Activated CD4-positive, alpha-beta T cell treated with anti-CD3 and anti-CD28 coated beads for 48 hours (primary cell): ENCODE results near the gene KTN1.

Experiments
- DNase-seq: peaks from one replicate; pipeline ENCODE4 v3.0.0-alpha.2; 2020

The KTN1 gene

GRCh38 chr14:55610713-55611370 lies 30.8 kb downstream of the KTN1 start:
- no peak for DNase-seq

- DNase-seq = no peak
Measured at GRCh38 chr14:55611859-55612258, 31.9 kb downstream of the KTN1 start.

GRCh38 chr14:55614304-55614703 lies 34.3 kb downstream of the KTN1 start:
- DNase-seq = no peak

- no peak for DNase-seq
Measured at GRCh38 chr14:55620277-55620676, 40.3 kb downstream of the KTN1 start.

DNA sequence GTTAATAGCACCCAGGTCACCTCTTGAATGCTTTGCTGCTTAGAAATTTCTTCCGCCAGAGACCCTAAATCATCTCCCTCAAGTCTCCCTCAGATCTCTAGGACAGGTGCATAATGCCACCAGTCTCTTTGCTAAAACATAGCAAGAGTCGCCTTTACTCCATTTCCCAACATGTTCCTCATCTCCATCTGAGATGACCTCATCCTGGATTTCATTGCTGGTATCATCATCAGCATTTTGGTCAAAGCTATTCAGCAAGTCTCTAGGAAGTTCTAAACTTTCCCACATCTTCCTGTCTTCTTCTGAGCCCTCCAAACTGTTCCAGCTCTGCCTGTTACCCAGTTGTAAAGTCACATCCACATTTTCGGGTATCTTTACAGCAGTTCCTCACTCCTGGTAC lies 41.0 kb downstream of the KTN1 start:
- no peak for DNase-seq

DNA sequence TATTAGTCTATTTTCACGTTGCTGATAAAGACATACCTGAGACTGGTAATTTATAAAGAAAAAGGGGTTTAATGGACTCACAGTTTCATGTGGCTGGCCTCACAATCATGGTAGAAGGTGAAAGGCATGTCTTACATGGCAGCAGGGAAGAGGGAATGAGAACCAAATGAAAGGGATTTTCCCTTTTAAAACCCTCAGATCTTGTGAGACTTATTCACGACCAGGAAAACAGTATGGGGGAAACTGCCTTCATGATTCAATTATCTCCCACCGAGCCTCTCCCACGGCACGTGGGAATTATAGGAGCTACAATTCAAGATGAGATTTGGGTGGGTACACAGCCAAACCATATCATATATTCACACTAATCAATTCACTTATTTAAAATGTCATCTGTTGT lies 41.4 kb downstream of the KTN1 start:
- no peak for DNase-seq

DNA sequence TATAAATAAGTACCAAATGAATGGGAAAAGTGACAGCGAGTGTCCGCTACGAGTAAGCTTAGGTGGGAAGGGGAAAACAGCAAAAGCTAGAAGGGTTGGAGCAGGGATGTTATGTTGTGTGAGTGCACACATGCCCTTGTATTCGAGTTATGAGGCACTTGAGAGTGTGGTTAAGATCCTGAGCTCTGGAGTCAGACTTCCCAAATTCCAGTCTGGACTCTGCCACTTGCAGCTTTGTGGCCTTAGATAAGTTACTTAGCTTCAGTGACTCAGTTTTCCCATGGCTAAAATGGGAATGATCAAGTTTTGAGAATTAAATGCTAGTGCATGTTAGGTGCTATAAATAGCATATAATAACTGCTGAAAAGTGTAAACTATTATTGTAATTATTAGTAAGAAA lies 44.9 kb downstream of the KTN1 start:
- no peak for DNase-seq

DNA sequence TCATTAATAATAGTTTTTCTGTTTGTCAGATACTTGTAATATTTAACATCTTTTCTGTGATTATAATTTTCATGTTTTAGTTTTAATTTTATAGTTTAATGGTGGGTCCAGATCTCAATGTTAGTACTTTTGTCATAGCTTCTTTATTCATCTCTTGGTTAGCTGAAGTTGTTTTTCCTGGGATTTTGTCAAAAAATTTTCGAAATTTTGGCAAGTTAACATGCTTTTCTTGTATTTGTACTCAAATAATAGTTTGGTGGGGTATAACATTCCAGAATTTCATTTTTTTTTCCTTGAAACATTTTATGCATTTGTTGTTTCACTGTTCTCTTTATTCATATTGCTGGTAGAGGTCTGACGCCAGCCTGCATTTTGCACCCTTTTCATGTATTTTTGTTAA lies 45.5 kb downstream of the KTN1 start:
- DNase-seq = no peak

DNA sequence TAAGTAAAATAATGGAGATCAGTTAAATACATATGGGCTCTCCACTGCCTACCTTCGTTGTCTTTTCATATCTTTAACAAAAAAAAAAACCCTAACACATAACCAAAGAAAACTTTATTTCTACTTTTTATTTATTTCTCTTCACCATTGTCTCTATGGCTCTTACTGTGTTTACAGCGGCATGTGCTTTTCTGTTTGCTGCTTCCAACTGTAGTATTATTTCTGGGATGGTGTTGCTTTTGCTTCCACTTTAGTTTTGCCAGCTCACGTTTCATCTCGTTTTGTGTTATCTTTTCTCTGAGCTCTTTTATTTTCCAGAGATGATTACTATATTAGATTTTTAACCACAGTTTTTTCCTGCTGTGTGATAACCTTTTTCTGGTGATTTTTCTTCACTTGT lies 46.1 kb downstream of the KTN1 start:
- DNase-seq = no peak

- DNase-seq = no peak
Measured at GRCh38 chr14:55628426-55628825, 48.4 kb downstream of the KTN1 start.

- no peak for DNase-seq
Measured at GRCh38 chr14:55638665-55639064, 58.7 kb downstream of the KTN1 start.

DNA sequence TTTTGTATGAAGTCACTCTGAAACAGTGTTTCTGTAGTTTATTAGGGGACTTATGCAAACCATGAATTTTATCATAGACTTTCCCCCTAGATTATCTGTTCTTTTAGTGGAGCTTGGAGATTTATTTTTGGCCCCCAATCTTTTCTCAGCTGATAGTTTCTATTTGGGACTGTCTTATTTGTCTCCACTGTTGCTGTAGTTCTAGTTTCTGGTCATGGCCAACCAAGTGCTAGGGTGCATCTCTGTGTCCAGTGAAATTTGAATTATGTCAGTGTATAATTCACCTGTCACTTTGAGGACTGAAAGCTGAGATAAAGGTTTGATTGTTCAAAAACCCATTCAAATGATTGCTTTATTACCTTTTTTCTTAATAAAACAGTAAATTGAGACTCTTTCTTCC lies 61.3 kb downstream of the KTN1 start:
- DNase-seq = no peak

- DNase-seq = no peak
Measured at GRCh38 chr14:55641954-55642353, 61.9 kb downstream of the KTN1 start.

DNA sequence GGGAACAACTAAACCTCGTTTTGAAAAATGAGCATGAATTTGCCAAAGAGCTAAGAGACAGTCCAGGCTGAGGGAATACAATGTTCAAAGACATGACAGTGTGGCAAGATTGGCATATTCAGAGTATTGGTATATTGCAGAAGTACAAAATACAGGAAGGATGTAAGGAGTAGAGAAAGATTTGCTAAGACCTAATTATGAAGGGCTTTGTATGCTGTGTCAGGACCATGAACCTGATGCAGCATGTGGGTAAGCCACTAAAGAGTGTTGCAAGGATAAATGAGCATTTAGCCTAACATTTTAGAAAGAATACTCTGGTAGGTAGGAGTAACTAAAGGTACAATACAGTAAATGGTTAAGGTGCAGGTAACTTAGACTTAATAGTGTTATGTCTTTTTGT lies 65.1 kb downstream of the KTN1 start:
- DNase-seq = no peak

- DNase-seq = no peak
Measured at GRCh38 chr14:55645845-55646832, 66.1 kb downstream of the KTN1 start.

DNA sequence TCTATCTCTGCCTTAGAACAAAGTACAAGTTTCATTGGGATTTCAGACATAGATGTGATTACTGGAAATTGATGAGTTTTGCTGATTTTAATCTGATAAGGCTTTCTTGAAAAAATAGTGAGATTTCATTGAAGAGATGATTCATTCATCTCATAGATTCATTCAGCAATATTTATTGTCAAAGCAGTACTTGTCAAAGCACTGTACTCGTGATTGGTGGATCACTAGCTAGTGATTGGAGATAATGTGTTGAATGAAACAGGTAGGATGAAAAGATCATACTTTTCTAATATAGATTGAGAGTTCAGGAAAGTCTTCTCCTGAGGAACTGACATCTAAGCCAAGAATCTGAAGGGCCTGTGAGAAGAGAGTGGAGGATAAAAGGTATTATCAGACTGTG lies 71.0 kb downstream of the KTN1 start:
- DNase-seq = no peak

DNA sequence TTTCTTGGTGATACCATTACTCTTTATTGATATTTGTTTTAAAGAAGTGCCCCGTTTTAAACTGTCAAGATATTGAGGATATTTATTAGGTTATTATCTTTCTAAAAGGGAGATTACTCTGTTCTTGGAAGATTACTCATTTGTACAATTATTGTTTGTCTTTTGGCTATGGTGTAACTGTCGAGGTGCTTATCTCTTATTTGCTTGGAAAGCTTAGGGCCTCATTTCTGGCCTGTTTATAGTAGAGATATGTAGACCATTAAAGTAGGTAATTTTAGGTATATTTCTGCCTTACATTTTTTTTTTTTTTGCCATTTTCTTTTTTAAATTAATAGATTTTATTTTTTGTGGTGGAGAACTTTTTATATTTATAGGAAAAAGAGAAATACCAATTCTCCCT lies 74.2 kb downstream of the KTN1 start:
- DNase-seq = no peak

DNA sequence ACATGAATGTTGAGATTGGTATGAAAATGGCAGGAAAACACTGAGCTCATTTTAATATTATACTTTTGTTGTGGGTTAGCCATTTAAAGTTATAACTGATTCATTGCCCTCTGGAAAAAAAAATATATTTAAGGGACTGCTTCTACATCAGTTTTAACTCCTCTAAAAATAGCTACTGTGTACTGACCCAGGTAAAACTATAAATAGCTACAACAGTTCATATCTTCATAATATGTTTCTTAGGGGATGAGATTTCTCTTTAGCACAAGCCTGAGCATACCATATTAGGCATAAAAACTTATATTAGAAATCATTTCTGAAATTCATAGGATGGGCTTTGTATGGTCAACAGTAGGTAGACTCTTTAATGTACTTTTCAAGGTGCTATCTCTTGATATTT lies 81.0 kb downstream of the KTN1 start:
- no peak for DNase-seq

DNA sequence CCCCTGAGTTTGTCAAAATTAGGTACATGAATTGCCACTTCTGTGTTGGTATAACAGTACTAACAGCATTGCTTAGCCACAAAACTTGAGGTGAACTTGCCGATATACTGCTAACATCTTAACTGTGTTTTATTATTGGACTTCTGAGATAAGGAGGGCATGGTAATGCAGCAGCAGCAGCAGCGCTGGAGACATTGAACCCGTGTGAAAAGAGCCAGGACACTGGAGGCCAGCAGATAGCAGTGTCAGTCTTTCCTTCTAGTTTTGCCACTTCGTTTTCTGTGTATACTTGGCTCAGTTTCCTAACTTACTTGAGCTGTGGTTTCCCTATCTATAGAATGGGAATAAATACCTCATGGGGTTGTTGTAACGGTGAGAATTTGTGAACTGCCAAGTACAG lies 82.7 kb downstream of the KTN1 start:
- no peak for DNase-seq

DNA sequence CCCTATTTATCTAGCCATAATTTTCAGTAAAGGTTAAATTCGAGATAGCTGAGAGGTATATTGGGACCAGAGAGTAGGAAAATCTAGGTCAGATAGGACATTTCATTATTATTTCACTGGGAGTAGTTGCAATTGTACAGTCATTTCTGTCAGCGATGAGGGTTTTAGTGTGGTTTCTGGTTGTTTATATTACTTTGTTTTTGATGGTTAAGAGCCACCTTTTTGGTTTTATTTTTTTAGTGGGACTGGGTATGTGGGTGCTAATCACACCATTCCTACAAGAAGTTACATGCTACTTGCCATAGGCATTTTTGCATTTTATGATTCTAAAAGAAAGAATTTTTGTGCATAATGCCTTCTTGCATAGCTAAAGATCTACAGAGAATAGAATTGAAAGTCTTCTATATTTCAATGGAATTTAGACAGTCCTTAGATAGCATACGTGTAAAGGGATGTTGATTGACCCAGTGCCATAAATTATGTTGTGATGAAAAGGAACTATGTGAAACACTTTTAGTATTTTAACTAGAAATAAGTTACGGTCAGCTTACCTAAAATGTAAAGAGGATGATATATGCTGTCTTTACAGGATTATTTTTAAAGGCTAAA lies 85.2 kb downstream of the KTN1 start:
- DNase-seq = no peak

GRCh38 chr14:55667801-55668200 lies 87.8 kb downstream of the KTN1 start:
- DNase-seq = no peak

DNA sequence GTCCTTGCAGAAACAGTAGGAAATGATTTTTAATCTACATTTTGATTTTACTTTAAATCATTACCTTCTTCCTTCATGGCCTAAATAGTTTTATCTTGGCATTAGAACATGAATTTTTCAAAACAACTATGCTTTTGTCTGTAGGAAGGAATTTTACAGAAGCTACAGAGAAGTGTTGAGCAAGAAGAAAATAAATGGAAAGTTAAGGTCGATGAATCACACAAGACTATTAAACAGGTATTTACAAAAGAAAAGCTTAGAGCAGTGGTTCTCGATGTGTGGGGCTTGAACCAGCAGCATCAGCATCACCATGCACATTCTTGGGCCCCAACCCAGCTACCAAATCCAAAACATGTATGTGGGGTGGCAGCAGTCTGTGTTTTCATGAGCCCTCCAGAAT lies 91.6 kb downstream of the KTN1 start:
- DNase-seq = no peak

- no peak for DNase-seq
Measured at GRCh38 chr14:55673048-55673447, 93.0 kb downstream of the KTN1 start.

DNA sequence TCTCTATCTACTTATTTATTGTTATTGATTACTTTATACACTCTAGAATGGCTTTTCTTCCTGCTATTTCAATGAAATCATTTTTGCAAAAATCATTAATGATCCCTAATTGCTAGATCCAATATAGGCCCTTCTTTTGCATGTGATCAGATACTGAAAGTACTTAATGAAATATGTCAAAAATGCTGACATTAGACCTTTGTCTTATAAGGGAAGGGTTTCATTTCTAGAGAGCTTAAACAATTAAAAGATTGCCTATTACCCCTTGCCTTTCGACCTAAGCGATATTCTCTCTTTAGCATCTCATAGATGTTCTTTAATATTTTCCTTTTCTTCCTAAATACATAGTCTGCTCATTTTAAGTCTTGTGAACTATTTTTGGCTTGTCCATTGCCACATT lies 101.1 kb downstream of the KTN1 start:
- no peak for DNase-seq
